ENCODE measurements around the gene NPLOC4.

Gene NPLOC4

GRCh38 chr17:81517339-81518112, 119.4 kb downstream of the NPLOC4 start:
- DNase-seq (ENCODE audit: low spot score), result no peak

GRCh38 chr17:81517009-81517338, 119.9 kb downstream of the NPLOC4 start:
- DNase-seq (ENCODE audit: low spot score), result no peak

DNA sequence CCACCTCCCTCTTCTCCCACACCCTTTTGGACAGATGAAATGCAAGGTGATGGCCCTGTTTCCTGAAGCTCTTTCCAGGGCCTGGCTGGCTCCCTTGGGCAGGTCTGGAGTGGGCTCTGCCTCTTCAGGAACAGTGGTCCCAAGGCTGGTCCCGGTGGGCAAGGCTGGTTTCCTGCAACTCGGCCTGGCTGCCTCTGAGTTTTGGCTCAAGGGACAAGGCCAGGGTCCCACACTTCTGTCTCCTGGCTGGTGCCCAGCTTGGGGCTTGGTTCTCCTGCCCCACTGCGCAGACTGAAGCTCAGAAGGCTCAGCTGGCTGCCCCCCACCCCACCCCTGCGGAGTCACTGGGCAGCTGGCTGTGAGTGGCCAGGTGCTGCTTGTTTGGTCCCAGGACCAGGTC, 120.5 kb downstream of the NPLOC4 start:
- no peak for DNase-seq (ENCODE audit: low spot score)

DNA sequence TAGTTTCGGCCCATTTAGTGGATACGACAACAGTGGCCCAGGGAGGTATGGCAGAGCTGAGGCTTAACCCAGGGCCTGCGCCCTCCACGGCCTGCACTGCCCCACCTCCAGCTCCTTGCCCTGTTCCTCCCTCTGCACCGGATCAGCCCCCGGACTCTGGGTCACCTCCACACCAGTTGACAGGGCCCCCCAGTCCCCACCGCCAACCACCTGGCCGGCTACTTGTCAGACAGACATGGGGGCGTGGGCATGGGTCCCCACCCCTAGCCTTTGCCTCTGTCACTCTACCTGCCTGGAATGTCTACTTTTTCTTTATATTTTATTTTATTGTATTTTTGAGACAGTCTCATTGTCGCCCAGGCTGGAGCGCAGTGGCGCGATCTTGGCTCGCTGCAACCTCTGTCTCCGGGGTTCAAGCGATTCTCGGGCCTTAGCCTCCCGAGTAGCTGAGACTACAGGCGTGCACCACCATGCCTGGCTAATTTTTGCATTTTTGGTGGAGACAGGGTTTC, 121.3 kb downstream of the NPLOC4 start:
- DNase-seq (ENCODE audit: low spot score), result no peak

DNA sequence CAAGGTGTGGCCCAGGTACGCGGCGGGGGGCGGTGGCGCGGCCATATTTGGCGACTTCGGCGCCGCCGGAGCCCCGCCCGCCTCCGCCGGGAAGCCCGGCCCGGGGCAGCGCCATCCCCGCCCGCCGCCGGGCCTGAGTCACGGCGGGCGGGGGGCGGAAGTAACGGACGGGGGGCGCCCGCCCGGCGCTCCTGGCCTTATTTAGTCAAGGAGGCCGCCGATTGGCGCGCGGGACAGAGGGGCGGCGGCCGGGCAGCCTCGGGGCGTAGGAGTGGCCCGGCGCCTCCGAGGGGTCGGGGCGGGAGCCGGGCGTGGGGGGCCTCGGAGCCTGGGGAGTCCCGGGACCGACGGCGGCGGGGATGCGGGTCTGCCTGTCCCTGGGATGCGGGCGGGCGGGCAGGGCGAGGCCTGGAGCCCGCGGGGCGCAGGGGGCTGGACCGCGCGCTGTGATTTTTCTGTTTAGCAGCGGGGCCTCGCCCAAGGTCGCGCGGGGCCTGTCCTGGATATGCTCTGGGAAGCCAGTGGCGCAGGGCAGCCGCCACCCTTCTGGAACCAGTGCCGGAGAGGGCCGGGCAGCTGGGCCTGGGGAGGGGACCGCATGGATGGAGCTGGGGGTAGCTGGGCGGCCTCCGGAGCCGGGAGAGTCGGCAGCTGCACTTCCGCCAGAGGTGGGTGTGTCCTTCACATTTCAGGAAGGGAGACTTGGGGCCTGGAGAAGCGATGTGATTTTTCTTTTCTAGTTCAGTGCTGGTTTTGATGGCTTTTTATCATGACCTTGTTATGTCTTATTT, 122.0 kb downstream of the NPLOC4 start:
- peak; percentile 87 for DNase-seq (ENCODE audit: low spot score)

- no peak for DNase-seq (ENCODE audit: low spot score)
These were observed 122.5 kb downstream of the NPLOC4 start for GRCh38 chr17:81514489-81514738.

DNA sequence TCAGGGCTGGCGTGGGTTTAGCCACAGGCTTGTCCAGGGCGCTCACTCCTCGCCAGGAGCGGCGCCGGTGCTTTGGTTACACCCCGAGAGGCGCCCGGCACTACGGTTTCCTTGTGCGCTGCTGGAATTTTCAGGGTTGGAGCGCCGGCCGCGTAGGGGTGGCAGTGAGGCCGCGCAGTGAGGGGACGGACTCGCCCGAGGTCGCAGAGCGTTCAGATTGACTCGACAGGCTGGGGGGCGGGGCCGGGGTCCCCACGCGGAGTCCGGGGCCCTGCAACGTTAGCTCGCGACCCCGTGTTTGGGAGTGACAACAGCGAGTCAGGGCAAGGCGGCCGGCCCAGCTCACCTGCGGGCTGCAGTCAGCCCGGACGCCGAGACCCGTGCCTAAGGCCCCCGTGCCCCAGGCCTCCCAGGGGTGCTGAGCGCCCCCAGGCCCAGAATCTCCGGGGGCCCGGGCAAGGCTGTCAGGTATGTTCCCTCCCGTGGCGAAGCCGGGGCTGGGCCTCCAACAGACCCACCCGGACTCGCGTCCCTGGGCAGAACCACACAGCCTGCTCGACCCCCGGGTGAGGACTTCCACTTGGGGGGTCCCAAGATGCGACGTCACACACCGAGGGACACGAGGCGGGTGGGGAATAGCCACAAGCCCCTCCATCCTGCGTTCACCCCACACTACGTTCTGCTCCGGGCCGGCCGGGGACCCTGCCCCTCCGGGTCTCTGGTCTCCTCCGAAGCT, 123.0 kb downstream of the NPLOC4 start:
- DNase-seq (ENCODE audit: low spot score), result no peak

DNA sequence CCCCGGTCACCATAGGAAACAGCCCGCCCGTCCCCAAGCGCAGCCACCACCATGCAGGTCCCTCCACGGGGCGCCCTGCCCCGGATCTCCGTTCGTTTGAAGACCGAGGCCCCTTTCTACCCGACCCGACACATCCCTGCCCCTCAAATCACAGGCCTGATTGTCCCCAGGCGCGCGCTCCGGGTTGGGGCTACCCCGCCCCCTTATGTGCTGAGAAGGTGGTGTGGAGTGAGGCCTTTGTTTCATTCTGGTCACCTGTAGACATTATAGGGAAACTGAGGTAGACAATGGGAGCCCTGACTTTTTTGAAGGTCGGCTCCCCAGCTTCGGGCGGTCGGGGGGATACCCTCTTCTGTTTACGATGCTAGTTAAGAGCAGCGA, 123.5 kb downstream of the NPLOC4 start:
- peak; percentile 76 for DNase-seq (ENCODE audit: low spot score)

DNA sequence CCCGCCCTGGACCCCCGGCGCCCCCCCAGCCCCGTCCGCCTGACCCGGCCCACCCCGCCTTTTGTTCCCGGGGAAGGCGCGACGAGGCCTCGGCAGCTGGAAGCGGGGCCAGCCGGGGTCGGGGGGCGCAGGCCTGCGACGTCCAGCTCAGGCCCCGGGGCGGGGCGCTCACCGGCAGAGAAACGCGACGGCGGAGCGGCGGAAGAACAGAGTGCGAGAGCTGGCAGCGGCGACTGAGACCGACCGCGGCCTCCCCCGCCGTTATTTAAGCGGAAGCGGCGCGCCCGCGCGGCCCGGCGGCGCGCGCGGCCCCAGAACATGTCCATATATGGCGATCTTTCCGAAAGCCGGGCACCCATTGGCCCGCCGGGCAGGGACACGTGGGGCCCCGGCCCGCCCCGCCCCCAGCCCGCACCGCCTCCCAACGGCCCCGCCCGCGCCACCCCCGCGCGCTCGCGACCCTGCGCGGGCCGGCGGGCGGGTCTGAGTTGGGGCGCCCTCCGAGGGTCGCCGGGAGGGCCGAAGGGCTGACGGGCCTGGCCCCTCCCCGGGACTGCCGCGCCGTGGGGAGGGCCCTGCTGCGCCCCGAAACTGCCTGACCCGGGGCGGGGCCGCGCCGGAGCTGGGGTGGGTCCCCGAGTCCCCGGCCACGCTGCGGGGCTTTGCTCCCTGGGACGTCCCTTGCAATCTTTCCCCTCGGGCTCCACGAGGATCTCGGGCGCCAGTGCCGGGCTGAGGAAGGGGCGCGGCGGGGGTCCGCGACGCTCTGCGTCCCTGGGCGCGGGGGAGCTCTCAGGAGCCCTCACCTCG, 124.1 kb downstream of the NPLOC4 start, which contains the start of gene ACTG1:
TSS of gene ACTG1 (minus strand) at position 238 of the 810 bp plus-strand sequence. CDS start 445 bp downstream, outside the sequence.
- DNase-seq (ENCODE audit: low spot score), result peak; percentile 100

- DNase-seq (ENCODE audit: low spot score), result no peak
These were observed 124.9 kb downstream of the NPLOC4 start for GRCh38 chr17:81511804-81512561.

DNA sequence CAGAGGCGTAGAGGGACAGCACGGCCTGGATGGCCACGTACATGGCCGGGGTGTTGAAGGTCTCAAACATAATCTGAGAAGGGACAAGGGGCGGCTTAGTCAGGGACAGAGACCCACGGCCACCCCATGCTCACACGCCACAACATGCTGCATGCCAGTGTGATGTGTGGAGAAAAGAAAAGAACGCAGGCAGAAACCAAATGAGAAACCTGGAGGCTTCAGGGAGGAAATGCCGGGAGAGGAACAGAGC, 125.4 kb downstream of the NPLOC4 start:
- no peak for DNase-seq (ENCODE audit: low spot score)

DNA sequence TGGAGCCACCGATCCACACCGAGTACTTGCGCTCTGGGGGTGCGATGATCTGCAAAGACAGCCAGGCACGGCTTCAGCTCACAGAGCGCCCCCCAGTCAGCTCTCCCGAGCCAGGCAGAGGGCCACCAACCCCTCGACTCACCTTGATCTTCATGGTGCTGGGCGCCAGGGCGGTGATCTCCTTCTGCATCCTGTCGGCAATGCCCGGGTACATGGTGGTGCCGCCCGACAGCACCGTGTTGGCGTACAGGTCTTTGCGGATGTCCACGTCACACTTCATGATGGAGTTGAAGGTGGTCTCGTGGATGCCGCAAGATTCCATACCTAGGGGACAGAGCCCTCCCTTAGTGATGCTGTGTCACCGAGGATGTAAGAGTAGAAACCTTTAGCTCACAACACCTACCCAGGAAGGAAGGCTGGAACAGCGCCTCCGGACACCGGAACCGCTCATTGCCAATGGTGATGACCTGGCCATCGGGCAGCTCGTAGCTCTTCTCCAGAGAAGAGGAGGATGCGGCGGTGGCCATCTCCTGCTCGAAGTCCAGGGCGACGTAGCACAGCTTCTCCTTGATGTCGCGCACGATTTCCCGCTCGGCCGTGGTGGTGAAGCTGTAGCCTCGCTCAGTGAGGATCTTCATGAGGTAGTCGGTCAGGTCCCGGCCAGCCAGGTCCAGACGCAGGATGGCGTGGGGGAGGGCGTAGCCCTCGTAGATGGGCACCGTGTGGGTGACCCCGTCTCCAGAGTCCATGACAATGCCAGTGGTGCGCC, 125.9 kb downstream of the NPLOC4 start:
- DNase-seq (ENCODE audit: low spot score), result no peak

- no peak for DNase-seq (ENCODE audit: low spot score)
These were observed 126.7 kb downstream of the NPLOC4 start for GRCh38 chr17:81509972-81510784.

- no peak for DNase-seq (ENCODE audit: low spot score)
These were observed 127.5 kb downstream of the NPLOC4 start for GRCh38 chr17:81509207-81509971.

GRCh38 chr17:81508639-81509206, 128.2 kb downstream of the NPLOC4 start:
- no peak for DNase-seq (ENCODE audit: low spot score)

All from D341Med (cell line).